HG02623 (cell line): ENCODE results near the gene CD247.

Experiments
- ATAC-seq: cut with Tn5 transposase; IDR thresholded peaks from one replicate; pipeline ENCODE4 v1.9.1; 2021; ENCODE audit warnings: moderate library complexity; ENCODE audit not compliant: unreplicated experiment

Gene CD247

GRCh38 chr1:167419245-167419644 is 99.1 kb downstream of the CD247 start:
- ATAC-seq: no peak

- no peak for ATAC-seq
Observed at GRCh38 chr1:167418391-167418790, 99.9 kb downstream of the CD247 start.

GRCh38 chr1:167416506-167416905 is 101.8 kb downstream of the CD247 start:
- no peak for ATAC-seq

- ATAC-seq: no peak
Observed at GRCh38 chr1:167413328-167413727, 105.0 kb downstream of the CD247 start.

GRCh38 chr1:167412920-167413319 is 105.4 kb downstream of the CD247 start:
- no peak for ATAC-seq

GRCh38 chr1:167412072-167412471 is 106.3 kb downstream of the CD247 start:
- no peak for ATAC-seq

GRCh38 chr1:167409183-167409582 is 109.1 kb downstream of the CD247 start:
- no peak for ATAC-seq

GRCh38 chr1:167408355-167408754 is 110.0 kb downstream of the CD247 start:
- no peak for ATAC-seq

GRCh38 chr1:167404908-167405307 is 113.4 kb downstream of the CD247 start:
- no peak for ATAC-seq

- ATAC-seq: no peak
Observed at GRCh38 chr1:167404161-167404888, 114.0 kb downstream of the CD247 start.

GRCh38 chr1:167401260-167401873 is 117.0 kb downstream of the CD247 start:
- ATAC-seq: no peak

GRCh38 chr1:167400359-167400953 is 117.9 kb downstream of the CD247 start:
- ATAC-seq: no peak

GRCh38 chr1:167392200-167392696 is 126.1 kb downstream of the CD247 start:
- ATAC-seq: no peak

- ATAC-seq: no peak
Observed at GRCh38 chr1:167388976-167389375, 129.4 kb downstream of the CD247 start.

- ATAC-seq: no peak
Observed at GRCh38 chr1:167387251-167387910, 130.9 kb downstream of the CD247 start.
